HG03342 (cell line): ENCODE results near the gene RBM33.

Experiments used
- ATAC-seq: cut with Tn5 transposase; IDR thresholded peaks from one replicate; pipeline ENCODE4 v1.9.1; 2021; ENCODE audit warnings: mild to moderate bottlenecking, moderate library complexity; ENCODE audit not compliant: unreplicated experiment

RBM33 gene

GRCh38 chr7:155722118-155722517 is 77.7 kb downstream of the RBM33 start:
- peak; percentile 55 for ATAC-seq

GRCh38 chr7:155722936-155723335 is 78.5 kb downstream of the RBM33 start:
- no peak for ATAC-seq

- ATAC-seq: peak; percentile 58
Observed at GRCh38 chr7:155724327-155725005, 80.0 kb downstream of the RBM33 start.

- no peak for ATAC-seq
Observed at GRCh38 chr7:155725006-155725355, 80.5 kb downstream of the RBM33 start.

GRCh38 chr7:155727616-155728015 is 83.2 kb downstream of the RBM33 start:
- no peak for ATAC-seq

- ATAC-seq: no peak
Observed at GRCh38 chr7:155728116-155728515, 83.7 kb downstream of the RBM33 start.

- no peak for ATAC-seq
Observed at GRCh38 chr7:155729847-155730246, 85.4 kb downstream of the RBM33 start.

- ATAC-seq: no peak
Observed at GRCh38 chr7:155731380-155731779, 86.9 kb downstream of the RBM33 start.

GRCh38 chr7:155731871-155732270 is 87.4 kb downstream of the RBM33 start:
- ATAC-seq: no peak

GRCh38 chr7:155732286-155732685 is 87.8 kb downstream of the RBM33 start:
- ATAC-seq: no peak

- no peak for ATAC-seq
Observed at GRCh38 chr7:155733582-155734444, 89.4 kb downstream of the RBM33 start.

- ATAC-seq: no peak
Observed at GRCh38 chr7:155734445-155734809, 90.0 kb downstream of the RBM33 start.

- no peak for ATAC-seq
Observed at GRCh38 chr7:155735442-155736115, 91.1 kb downstream of the RBM33 start.

- ATAC-seq: no peak
Observed at GRCh38 chr7:155737590-155737989, 93.1 kb downstream of the RBM33 start.

GRCh38 chr7:155738104-155738503 is 93.6 kb downstream of the RBM33 start:
- ATAC-seq: no peak

GRCh38 chr7:155738652-155739537 is 94.4 kb downstream of the RBM33 start:
- ATAC-seq: peak; percentile 68

- no peak for ATAC-seq
Observed at GRCh38 chr7:155739538-155740143, 95.2 kb downstream of the RBM33 start.

GRCh38 chr7:155741082-155741481 is 96.6 kb downstream of the RBM33 start:
- ATAC-seq: no peak

- ATAC-seq: no peak
Observed at GRCh38 chr7:155741805-155742204, 97.3 kb downstream of the RBM33 start.

- no peak for ATAC-seq
Observed at GRCh38 chr7:155743177-155743576, 98.7 kb downstream of the RBM33 start.
